GM19023 (cell line): ENCODE data around the gene GPC5.

Experiments used
- ATAC-seq: cut with Tn5 transposase; IDR thresholded peaks from one replicate; pipeline ENCODE4 v1.9.1; 2021; ENCODE audit warnings: mild to moderate bottlenecking, moderate library complexity; ENCODE audit not compliant: unreplicated experiment

The GPC5 gene

GRCh38 chr13:91534996-91535395 is 136.6 kb downstream of the GPC5 start:
- no peak for ATAC-seq

GRCh38 chr13:91537376-91537775 is 139.0 kb downstream of the GPC5 start:
- no peak for ATAC-seq

GRCh38 chr13:91539286-91540157 is 141.1 kb downstream of the GPC5 start:
- no peak for ATAC-seq

GRCh38 chr13:91540158-91540736 is 141.8 kb downstream of the GPC5 start:
- no peak for ATAC-seq

GRCh38 chr13:91544723-91545122 is 146.3 kb downstream of the GPC5 start:
- no peak for ATAC-seq

- no peak for ATAC-seq
Measured at GRCh38 chr13:91546900-91547299, 148.5 kb downstream of the GPC5 start.

GRCh38 chr13:91553584-91553983 is 155.2 kb downstream of the GPC5 start:
- ATAC-seq, result no peak

- no peak for ATAC-seq
Measured at GRCh38 chr13:91554101-91554500, 155.7 kb downstream of the GPC5 start.

- ATAC-seq, result no peak
Measured at GRCh38 chr13:91557328-91558090, 159.1 kb downstream of the GPC5 start.

- no peak for ATAC-seq
Measured at GRCh38 chr13:91563799-91564198, 165.4 kb downstream of the GPC5 start.

- ATAC-seq, result no peak
Measured at GRCh38 chr13:91564396-91564795, 166.0 kb downstream of the GPC5 start.

GRCh38 chr13:91565296-91565695 is 166.9 kb downstream of the GPC5 start:
- ATAC-seq, result no peak

- no peak for ATAC-seq
Measured at GRCh38 chr13:91567485-91568207, 169.2 kb downstream of the GPC5 start.

- ATAC-seq, result no peak
Measured at GRCh38 chr13:91571681-91572080, 173.3 kb downstream of the GPC5 start.

- ATAC-seq, result no peak
Measured at GRCh38 chr13:91572439-91572838, 174.0 kb downstream of the GPC5 start.

- no peak for ATAC-seq
Measured at GRCh38 chr13:91572944-91573598, 174.7 kb downstream of the GPC5 start.

- ATAC-seq, result no peak
Measured at GRCh38 chr13:91574766-91575165, 176.3 kb downstream of the GPC5 start.

GRCh38 chr13:91576590-91576989 is 178.2 kb downstream of the GPC5 start:
- no peak for ATAC-seq

- no peak for ATAC-seq
Measured at GRCh38 chr13:91579320-91579719, 180.9 kb downstream of the GPC5 start.

- ATAC-seq, result no peak
Measured at GRCh38 chr13:91580749-91581148, 182.3 kb downstream of the GPC5 start.

- no peak for ATAC-seq
Measured at GRCh38 chr13:91586609-91587008, 188.2 kb downstream of the GPC5 start.
